Measurements from ENCODE around the gene USP15.

Gene USP15

DNA sequence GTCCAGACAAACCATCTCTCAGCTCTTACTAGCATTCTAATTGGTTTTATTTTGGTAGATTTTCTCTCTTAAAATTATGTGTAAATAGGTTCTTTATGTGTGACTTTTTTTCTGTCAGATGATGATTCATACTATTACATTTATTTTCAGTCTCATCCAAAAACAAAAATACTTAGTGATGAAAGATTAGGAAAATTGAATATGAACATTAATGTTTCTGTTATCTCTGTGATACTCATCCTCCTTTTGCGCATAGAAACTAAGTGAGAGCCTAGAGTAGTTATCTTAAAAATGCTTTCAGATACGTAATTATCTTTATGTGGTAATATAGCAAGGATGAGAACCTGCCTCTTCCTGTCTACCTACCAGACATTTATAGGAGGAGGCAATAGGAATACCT, 122.3 kb downstream of the USP15 start:
- Histone ChIP-seq H3K9me3 (ENCODE audit: control insufficient read depth, insufficient read depth, low read length) (no peaks in the 10 kb centered on the region), H3K4me3 (ENCODE audit: low read length) (no peak overlapping the region), H3K79me2 (ENCODE audit: control insufficient read depth, low read length) (no peaks in the 10 kb centered on the region), H3F3A (ENCODE audit: control insufficient read depth, insufficient read depth) (no peaks in the 10 kb centered on the region), H3K27me3 (ENCODE audit: control insufficient read depth, low read length) (no peaks in the 10 kb centered on the region), H3K4me2 (ENCODE audit: low read length) (no peak overlapping the region), H4K20me1 (ENCODE audit: control insufficient read depth, insufficient read depth, low read depth, low read length) (no peaks in the 10 kb centered on the region), H3K27ac (ENCODE audit: low read depth, low read length) (no peak overlapping the region), H3K36me3 (ENCODE audit: control insufficient read depth, low read length) (peaks cover 27% of the 10 kb centered on the region), H3K4me1 (ENCODE audit: control insufficient read depth, low read length) (no peaks in the 10 kb centered on the region), H3K9me2 (replicated peaks; ENCODE audit: control insufficient read depth, low read length) (no peaks in the 10 kb centered on the region)
- TF ChIP-seq CTCF (IDR thresholded peaks at IDR 0.05; ENCODE audit: low read depth, low read length, poor library complexity, severe bottlenecking) = no peak
- no peak for TF ChIP-seq EZH2phosphoT487 (IDR thresholded peaks at IDR 0.05; ENCODE audit: borderline replicate concordance, low read length)

DNA sequence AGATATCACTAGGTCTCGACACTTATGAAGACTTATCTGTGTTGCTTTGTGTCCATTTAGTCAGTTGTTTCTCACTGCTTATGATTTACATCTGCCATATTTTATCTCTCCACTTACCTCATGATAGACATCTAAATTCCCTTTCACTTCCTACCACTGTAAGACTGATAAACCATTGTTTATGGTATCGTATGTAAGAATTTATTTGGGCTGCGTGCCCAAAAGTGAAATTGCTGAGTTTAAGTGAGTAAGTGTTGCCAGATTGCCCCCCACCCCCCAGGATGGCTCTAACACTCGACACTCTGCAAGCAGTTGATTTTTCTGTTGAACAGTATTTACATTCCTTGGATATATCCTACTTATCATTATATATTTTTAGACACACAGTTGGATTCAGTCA, 136.5 kb downstream of the USP15 start:
- Histone ChIP-seq H3K27me3 (ENCODE audit: control insufficient read depth, low read length) (no peaks in the 10 kb centered on the region), H3K9me3 (ENCODE audit: control insufficient read depth, insufficient read depth, low read length) (no peaks in the 10 kb centered on the region), H3K4me3 (ENCODE audit: low read length) (no peak overlapping the region), H3K4me2 (ENCODE audit: low read length) (no peak overlapping the region), H3K27ac (ENCODE audit: low read depth, low read length) (no peak overlapping the region), H3K9me2 (replicated peaks; ENCODE audit: control insufficient read depth, low read length) (no peaks in the 10 kb centered on the region), H3K4me1 (ENCODE audit: control insufficient read depth, low read length) (peaks cover 25% of the 10 kb centered on the region), H4K20me1 (ENCODE audit: control insufficient read depth, insufficient read depth, low read depth, low read length) (no peaks in the 10 kb centered on the region), H3F3A (ENCODE audit: control insufficient read depth, insufficient read depth) (no peaks in the 10 kb centered on the region), H3K36me3 (ENCODE audit: control insufficient read depth, low read length) (peaks cover 78% of the 10 kb centered on the region), H3K79me2 (ENCODE audit: control insufficient read depth, low read length) (no peaks in the 10 kb centered on the region)
- TF ChIP-seq CTCF (IDR thresholded peaks at IDR 0.05; ENCODE audit: low read depth, low read length, poor library complexity, severe bottlenecking) (no peak), EZH2phosphoT487 (IDR thresholded peaks at IDR 0.05; ENCODE audit: borderline replicate concordance, low read length) (no peak)

- no peak overlapping the region for H3K27ac ChIP-seq (ENCODE audit: low read depth, low read length)
- TF ChIP-seq CTCF (IDR thresholded peaks at IDR 0.05; ENCODE audit: low read depth, low read length, poor library complexity, severe bottlenecking) (no peak), EZH2phosphoT487 (IDR thresholded peaks at IDR 0.05; ENCODE audit: borderline replicate concordance, low read length) (no peak)
- H3K79me2 ChIP-seq (ENCODE audit: control insufficient read depth, low read length) = no peaks in the 10 kb centered on the region
- H3F3A ChIP-seq (ENCODE audit: control insufficient read depth, insufficient read depth) = no peaks in the 10 kb centered on the region
- peaks cover 25% of the 10 kb centered on the region for H3K4me1 ChIP-seq (ENCODE audit: control insufficient read depth, low read length)
- peaks cover 80% of the 10 kb centered on the region for H3K36me3 ChIP-seq (ENCODE audit: control insufficient read depth, low read length)
- H3K9me3 ChIP-seq (ENCODE audit: control insufficient read depth, insufficient read depth, low read length) = no peaks in the 10 kb centered on the region
- H3K4me3 ChIP-seq (ENCODE audit: low read length) = peak overlapping the region; percentile 21
- H3K4me2 ChIP-seq (ENCODE audit: low read length) = peak overlapping the region; percentile 47
- H3K9me2 ChIP-seq (replicated peaks; ENCODE audit: control insufficient read depth, low read length) = no peaks in the 10 kb centered on the region
- H3K27me3 ChIP-seq (ENCODE audit: control insufficient read depth, low read length) = no peaks in the 10 kb centered on the region
- no peaks in the 10 kb centered on the region for H4K20me1 ChIP-seq (ENCODE audit: control insufficient read depth, insufficient read depth, low read depth, low read length)
Measured at GRCh38 chr12:62400135-62400534, 139.9 kb downstream of the USP15 start.

DNA sequence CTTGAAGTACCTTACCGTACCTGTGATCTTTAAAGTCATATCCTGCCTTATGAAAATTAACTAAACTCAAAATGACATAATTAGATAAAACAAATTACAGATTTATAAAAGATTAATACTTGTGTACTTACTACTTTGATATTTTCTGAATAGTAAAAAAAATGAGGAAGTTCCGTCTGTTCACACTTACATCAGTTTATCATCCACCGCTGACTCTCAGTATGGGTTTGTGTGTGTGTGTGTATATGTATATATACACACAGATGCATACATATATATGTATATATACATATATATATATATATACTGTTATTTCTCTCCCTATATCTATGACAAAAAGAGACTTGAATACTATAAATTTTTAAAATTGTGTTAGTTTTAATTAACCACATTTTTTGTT, 141.4 kb downstream of the USP15 start:
- no peak overlapping the region for H3K4me3 ChIP-seq (ENCODE audit: low read length)
- H3K36me3 ChIP-seq (ENCODE audit: control insufficient read depth, low read length) = peaks cover 77% of the 10 kb centered on the region
- no peaks in the 10 kb centered on the region for H3K9me2 ChIP-seq (replicated peaks; ENCODE audit: control insufficient read depth, low read length)
- no peaks in the 10 kb centered on the region for H3K79me2 ChIP-seq (ENCODE audit: control insufficient read depth, low read length)
- H3F3A ChIP-seq (ENCODE audit: control insufficient read depth, insufficient read depth) = no peaks in the 10 kb centered on the region
- no peaks in the 10 kb centered on the region for H3K27me3 ChIP-seq (ENCODE audit: control insufficient read depth, low read length)
- no peak overlapping the region for H3K4me2 ChIP-seq (ENCODE audit: low read length)
- no peak for TF ChIP-seq EZH2phosphoT487 (IDR thresholded peaks at IDR 0.05; ENCODE audit: borderline replicate concordance, low read length)
- TF ChIP-seq CTCF (IDR thresholded peaks at IDR 0.05; ENCODE audit: low read depth, low read length, poor library complexity, severe bottlenecking) = no peak
- no peaks in the 10 kb centered on the region for H4K20me1 ChIP-seq (ENCODE audit: control insufficient read depth, insufficient read depth, low read depth, low read length)
- no peaks in the 10 kb centered on the region for H3K9me3 ChIP-seq (ENCODE audit: control insufficient read depth, insufficient read depth, low read length)
- H3K27ac ChIP-seq (ENCODE audit: low read depth, low read length) = no peak overlapping the region
- peaks cover 25% of the 10 kb centered on the region for H3K4me1 ChIP-seq (ENCODE audit: control insufficient read depth, low read length)
